ENCODE measurements around the gene SUGCT.
"Not testable (repeated sequence)": the region's sequence is repeated elsewhere in the genome, so short reads cannot be mapped to it uniquely, and the experiment has no call there.

SUGCT gene

GRCh38 chr7:40120020-40120419 is 14.8 kb upstream of the SUGCT start:
- Histone ChIP-seq H3K4me2 (ENCODE audit: low read length) (no peak overlapping the region), H3K27ac (ENCODE audit: low read length) (no peak overlapping the region), H3K27me3 (ENCODE audit: low read depth, low read length) (no peaks in the 10 kb centered on the region), H4K20me1 (ENCODE audit: insufficient read depth, low read length) (no peaks in the 10 kb centered on the region), H3K36me3 (replicated peaks; ENCODE audit: low read depth, low read length) (peaks cover 4% of the 10 kb centered on the region), H3K4me1 (ENCODE audit: low read length) (no peaks in the 10 kb centered on the region), H3K4me3 (ENCODE audit: low read length) (no peak overlapping the region), H2AFZ (ENCODE audit: low read depth, low read length) (no peak overlapping the region), H3K9me3 (ENCODE audit: insufficient read depth, low read length) (no peaks in the 10 kb centered on the region), H3K9ac (ENCODE audit: low read length) (no peak overlapping the region), H3K79me2 (ENCODE audit: low read length) (no peaks in the 10 kb centered on the region; the same call in 1 of the 2 replicates)
- TF ChIP-seq EZH2phosphoT487 (IDR thresholded peaks at IDR 0.05; ENCODE audit: low read depth) (no peak), CTCF (IDR thresholded peaks at IDR 0.05; ENCODE audit: low read depth, low read length) (no peak)

- H3K4me1 ChIP-seq (ENCODE audit: low read length); H3K27ac ChIP-seq (ENCODE audit: low read length); H3K27me3 ChIP-seq (ENCODE audit: low read depth, low read length); H3K9ac ChIP-seq (ENCODE audit: low read length); H3K4me2 ChIP-seq (ENCODE audit: low read length); H2AFZ ChIP-seq (ENCODE audit: low read depth, low read length); H3K79me2 ChIP-seq (ENCODE audit: low read length); H3K9me3 ChIP-seq (ENCODE audit: insufficient read depth, low read length); H3K36me3 ChIP-seq (replicated peaks; ENCODE audit: low read depth, low read length); H3K4me3 ChIP-seq (ENCODE audit: low read length); H4K20me1 ChIP-seq (ENCODE audit: insufficient read depth, low read length): not testable (repeated sequence)
These were observed 12.5 kb upstream of the SUGCT start for GRCh38 chr7:40122100-40122939.

- no peaks in the 10 kb centered on the region for H3K4me1 ChIP-seq (ENCODE audit: low read length)
- no peak for TF ChIP-seq CTCF (IDR thresholded peaks at IDR 0.05; ENCODE audit: low read depth, low read length)
- no peak for TF ChIP-seq EZH2phosphoT487 (IDR thresholded peaks at IDR 0.05; ENCODE audit: low read depth)
- peaks cover 4% of the 10 kb centered on the region for H3K36me3 ChIP-seq (replicated peaks; ENCODE audit: low read depth, low read length)
- no peak overlapping the region for H3K9ac ChIP-seq (ENCODE audit: low read length)
- no peak overlapping the region for H3K4me2 ChIP-seq (ENCODE audit: low read length)
- H4K20me1 ChIP-seq (ENCODE audit: insufficient read depth, low read length) = no peaks in the 10 kb centered on the region
- no peaks in the 10 kb centered on the region for H3K27me3 ChIP-seq (ENCODE audit: low read depth, low read length)
- peaks cover 13% of the 10 kb centered on the region for H3K79me2 ChIP-seq (ENCODE audit: low read length)
- H3K4me3 ChIP-seq (ENCODE audit: low read length) = no peak overlapping the region
- H2AFZ ChIP-seq (ENCODE audit: low read depth, low read length) = no peak overlapping the region
- H3K9me3 ChIP-seq (ENCODE audit: insufficient read depth, low read length) = no peaks in the 10 kb centered on the region
- H3K27ac ChIP-seq (ENCODE audit: low read length) = no peak overlapping the region
These were observed 11.9 kb upstream of the SUGCT start for GRCh38 chr7:40122940-40123254.

- no peaks in the 10 kb centered on the region for H3K9me3 ChIP-seq (ENCODE audit: insufficient read depth, low read length)
- H3K4me2 ChIP-seq (ENCODE audit: low read length) = peak overlapping the region; percentile 95
- peak overlapping the region; percentile 94 for H3K9ac ChIP-seq (ENCODE audit: low read length)
- peaks cover 17% of the 10 kb centered on the region for H3K4me1 ChIP-seq (ENCODE audit: low read length)
- H3K36me3 ChIP-seq (replicated peaks; ENCODE audit: low read depth, low read length) = peaks cover 29% of the 10 kb centered on the region
- H2AFZ ChIP-seq (ENCODE audit: low read depth, low read length) = peak overlapping the region; percentile 47; the same call in 1 of the 2 replicates
- peaks cover 56% of the 10 kb centered on the region for H3K79me2 ChIP-seq (ENCODE audit: low read length)
- H3K4me3 ChIP-seq (ENCODE audit: low read length) = peak overlapping the region; percentile 95
- H3K27ac ChIP-seq (ENCODE audit: low read length) = peak overlapping the region; percentile 72
- no peaks in the 10 kb centered on the region for H3K27me3 ChIP-seq (ENCODE audit: low read depth, low read length)
- H4K20me1 ChIP-seq (ENCODE audit: insufficient read depth, low read length) = peaks cover 16% of the 10 kb centered on the region; the same call in 1 of the 2 replicates
- no peak for TF ChIP-seq CTCF (IDR thresholded peaks at IDR 0.05; ENCODE audit: low read depth, low read length)
- TF ChIP-seq EZH2phosphoT487 (IDR thresholded peaks at IDR 0.05; ENCODE audit: low read depth) = no peak
These were observed 1.0 kb upstream of the SUGCT start for GRCh38 chr7:40133561-40134427.
